HT-29 (cell line): ENCODE measurements around the gene SPATA16. TPM values are rescaled to one million over a fixed set of nuclear protein-coding genes. Genes with fewer than 3 reads are reported as not detected.

Source experiments
- DNase-seq: peaks from one replicate; pipeline ENCODE4 v3.0.0-alpha.2; 2015; ENCODE audit warnings: low spot score
- total RNA-seq: library from RNA; depleted of rRNA; stranded (reverse); fragments of >200 nt; shearing (Covaris generic); gene quantifications from 2 replicates; pipeline ENCODE4 v1.2.3, GENCODE V29; 2014

The SPATA16 gene
- total RNA-seq, 1 experiment from 2014 or later = not detected

GRCh38 chr3:172840463-172840862 lies 300.6 kb downstream of the SPATA16 start:
- no peak for DNase-seq

GRCh38 chr3:172839679-172840078 lies 301.4 kb downstream of the SPATA16 start:
- no peak for DNase-seq
